GM21529 (cell line): ENCODE results near the gene ACADS.

Experiments used
- ATAC-seq: cut with Tn5 transposase; IDR thresholded peaks from one replicate; pipeline ENCODE4 v1.9.1; 2021; ENCODE audit not compliant: unreplicated experiment

ACADS gene

GRCh38 chr12:120787889-120788288, 62.3 kb downstream of the ACADS start:
- no peak for ATAC-seq
